Adrenal gland (tissue), 12 donors: ENCODE measurements around the gene C20orf141. TPM values are rescaled to one million over a fixed set of nuclear protein-coding genes. Genes with fewer than 3 reads are reported as not detected.
"Not testable (repeated sequence)": the region's sequence is repeated elsewhere in the genome, so short reads cannot be mapped to it uniquely, and the experiment has no call there.

ENCODE experiments used
- DNase-seq, 7 donors: peaks; one replicate each; pipeline ENCODE4 v3.0.0-alpha.2; 2019 to 2020
- H3K27ac ChIP-seq, 5 donors: fragments of 200-600 bp; sonication (generic) in 4 of 5; 1 replicate in 3 of 5; 2 replicates in 2 of 5; pipeline versions ENCODE4 v1.5.1 to v1.8.0; 2016 to 2020; ENCODE audit warnings: mild to moderate bottlenecking in 1 of 5
- H3K27me3 ChIP-seq: fragments of 200-600 bp; 2 replicates; pipeline ENCODE4 v1.8.0; 2021
- H3K36me3 ChIP-seq, 2 donors: fragments of 200-600 bp; replicated peaks in 1 of 2; 1 replicate in 1 of 2; 2 replicates in 1 of 2; pipeline versions ENCODE4 v1.5.1 to v1.8.0; 2018 to 2022
- H3K4me1 ChIP-seq, 2 donors: fragments of 200-600 bp; replicated peaks in 1 of 2; 1 replicate in 1 of 2; 2 replicates in 1 of 2; pipeline versions ENCODE4 v1.5.1 to v1.8.0; 2018 to 2021
- H3K4me3 ChIP-seq, 4 donors: fragments of 200-600 bp; sonication (generic) in 3 of 4; one replicate each; pipeline ENCODE4 v1.5.1; 2016 to 2018
- H3K9me3 ChIP-seq, 3 donors: fragments of 200-600 bp; sonication (generic) in 1 of 3; replicated peaks in 1 of 3; 1 replicate in 2 of 3; 2 replicates in 1 of 3; pipeline versions ENCODE4 v1.5.1 to v1.8.0; 2016 to 2021
- POLR2A ChIP-seq, 2 donors: fragments of 450-650 bp; IDR thresholded peaks; one replicate each; pipeline ENCODE4 v1.6.1; 2017; ENCODE audit warnings: antibody characterized with exemption in 2 of 2, mild to moderate bottlenecking in 2 of 2, moderate library complexity in 1 of 2
- WGBS, 4 donors: extraction: QIAGEN DNeasy Blood & Tissue Kit in 2 of 4; methylation state at CpG; one replicate each; pipeline versions ENCODE4 v1.1.5 to v1.1.7; 2013 to 2017; 5-methylcytosine and 5-hydroxymethylcytosine counted together
- intact Hi-C, 2 donors: fragments of 100-400 bp; cut with DNase I; formaldehyde crosslinking; loops; one replicate each; pipeline versions ENCODE4 v1.14.1 to v1.15.0; 2022 to 2023
- polyA plus RNA-seq, 3 donors: library from polyadenylated mRNA; stranded (reverse); fragments of 200-250 nt in 2 of 3; fragments of 350-450 nt in 1 of 3; fragmentation: Illumina TruSeq in 1 of 3; extraction: RNeasy Lipid Tissue Mini Kit (QIAGEN cat#74804) in 1 of 3; gene quantifications; one replicate each; pipeline ENCODE4 v1.2.3, GENCODE V29; 2013 to 2014
- total RNA-seq, 9 donors: library from RNA; depleted of rRNA in 4 of 9; stranded (reverse); fragments of >200 nt in 4 of 9; fragments of 120-200 nt in 1 of 9; fragmentation: NEBNext Ultra II Directional in 1 of 9; extraction: Animal tissue kit (Norgen Biotek cat#: 25700) in 1 of 9; gene quantifications; one replicate each; pipeline versions ENCODE4 v1.1.0 to v1.2.4, GENCODE V29; 2013 to 2023
- TF ChIP-seq, protein P1 (sequence below), 6 experiments: fragments of 450-650 bp in 4 of 6; fragments of 200-600 bp in 2 of 6; sonication (generic) in 1 of 6; IDR thresholded peaks; 1 replicate in 5 of 6; 2 replicates in 1 of 6; pipeline versions ENCODE4 v1.5.1 to v1.8.0; 2016 to 2021; ENCODE audit warnings: antibody characterized with exemption in 6 of 6, mild to moderate bottlenecking in 2 of 6, moderate library complexity in 1 of 6
- donor health status: healthy with polysubstance abuse.
- donor health status: Bipolar disorder and iron deficiency.
- donor health status: DM: yes; HTN: yes; CAD: no.
- donor health status: DM: no; HTN: no; CAD: no.
- donor health status: DM: no; HTN: no; CAD: no.
- donor health status: DM: yes; HTN: yes; CAD: no.

Gene C20orf141
- total and polyA plus RNA-seq, 12 donors, result 0.30 TPM; not detected in 11

DNA sequence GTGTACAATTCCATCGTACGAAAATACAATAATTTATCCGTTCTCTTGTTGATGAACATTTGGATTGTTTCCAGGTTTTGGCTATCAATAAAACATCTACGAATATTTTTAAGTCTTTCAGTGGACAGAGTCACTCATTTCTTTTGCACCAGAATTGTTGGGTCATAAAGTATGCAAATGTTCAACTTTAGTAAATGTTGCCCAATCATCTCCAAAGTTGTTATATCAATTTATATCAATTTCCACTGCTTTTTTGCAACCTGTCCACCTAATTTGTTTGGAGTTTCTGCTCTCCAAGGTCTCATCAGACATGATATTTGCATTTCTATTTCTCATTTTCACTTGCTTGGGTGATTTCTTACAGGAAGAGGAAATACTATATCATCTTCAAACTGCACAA lies 11.9 kb downstream of the C20orf141 start:
- intact Hi-C loops, result no loop called here
- 69 to 81% (median 77%) methylated on average over 4 of the region's 4 CpGs for WGBS, 4 donors
- TF ChIP-seq, protein P1, sequence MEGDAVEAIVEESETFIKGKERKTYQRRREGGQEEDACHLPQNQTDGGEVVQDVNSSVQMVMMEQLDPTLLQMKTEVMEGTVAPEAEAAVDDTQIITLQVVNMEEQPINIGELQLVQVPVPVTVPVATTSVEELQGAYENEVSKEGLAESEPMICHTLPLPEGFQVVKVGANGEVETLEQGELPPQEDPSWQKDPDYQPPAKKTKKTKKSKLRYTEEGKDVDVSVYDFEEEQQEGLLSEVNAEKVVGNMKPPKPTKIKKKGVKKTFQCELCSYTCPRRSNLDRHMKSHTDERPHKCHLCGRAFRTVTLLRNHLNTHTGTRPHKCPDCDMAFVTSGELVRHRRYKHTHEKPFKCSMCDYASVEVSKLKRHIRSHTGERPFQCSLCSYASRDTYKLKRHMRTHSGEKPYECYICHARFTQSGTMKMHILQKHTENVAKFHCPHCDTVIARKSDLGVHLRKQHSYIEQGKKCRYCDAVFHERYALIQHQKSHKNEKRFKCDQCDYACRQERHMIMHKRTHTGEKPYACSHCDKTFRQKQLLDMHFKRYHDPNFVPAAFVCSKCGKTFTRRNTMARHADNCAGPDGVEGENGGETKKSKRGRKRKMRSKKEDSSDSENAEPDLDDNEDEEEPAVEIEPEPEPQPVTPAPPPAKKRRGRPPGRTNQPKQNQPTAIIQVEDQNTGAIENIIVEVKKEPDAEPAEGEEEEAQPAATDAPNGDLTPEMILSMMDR (IDR thresholded peaks at IDR 0.05), result no peak
- no peak for TF ChIP-seq POLR2A (IDR thresholded peaks at IDR 0.05)

DNA sequence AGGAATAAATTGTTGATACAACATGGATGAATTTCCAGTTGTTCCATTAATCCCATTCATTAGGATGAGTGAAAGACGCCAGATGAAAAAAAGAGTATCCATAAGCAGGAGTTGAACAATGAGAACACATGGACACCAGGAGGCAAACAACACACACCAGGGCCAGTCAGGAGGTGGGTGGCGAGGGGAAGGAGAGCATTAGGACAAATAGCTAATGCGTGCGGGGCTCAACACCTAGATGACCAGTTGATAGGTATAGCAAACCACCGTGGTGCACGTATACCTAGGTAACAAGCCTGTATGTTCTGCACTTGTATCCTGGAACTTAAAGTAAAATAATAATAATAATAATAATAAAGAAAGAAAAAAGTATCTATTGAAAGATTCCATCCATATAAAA lies 14.6 kb downstream of the C20orf141 start:
- no peaks in the 10 kb centered on the region for H3K9me3 ChIP-seq
- peak in 2 of 7 donors; percentile 7 to 18 for DNase-seq
- H3K27me3 ChIP-seq, result peaks cover 6% of the 10 kb centered on the region
- no peak overlapping the region for H3K4me3 ChIP-seq
- H3K4me1 ChIP-seq, result no peaks in the 10 kb centered on the region
- H3K27ac ChIP-seq, result no peak overlapping the region
- 65 to 77% (median 72%) methylated on average over 6 of the region's 6 CpGs for WGBS, 4 donors
- intact Hi-C loops, result no loop called here
- TF ChIP-seq, protein P1 (IDR thresholded peaks at IDR 0.05), result no peak
- no peak for TF ChIP-seq POLR2A (IDR thresholded peaks at IDR 0.05)
- no peaks in the 10 kb centered on the region for H3K36me3 ChIP-seq

More for the DNA sequence above, 11.9 kb downstream of the C20orf141 start:
- Histone ChIP-seq H3K4me3 (no peak overlapping the region), H3K4me1 (no peaks in the 10 kb centered on the region), H3K9me3 (no peaks in the 10 kb centered on the region), H3K27me3 (peaks cover 6% of the 10 kb centered on the region), H3K27ac (no peak overlapping the region), H3K36me3 (no peaks in the 10 kb centered on the region)
- no peak for DNase-seq

DNA sequence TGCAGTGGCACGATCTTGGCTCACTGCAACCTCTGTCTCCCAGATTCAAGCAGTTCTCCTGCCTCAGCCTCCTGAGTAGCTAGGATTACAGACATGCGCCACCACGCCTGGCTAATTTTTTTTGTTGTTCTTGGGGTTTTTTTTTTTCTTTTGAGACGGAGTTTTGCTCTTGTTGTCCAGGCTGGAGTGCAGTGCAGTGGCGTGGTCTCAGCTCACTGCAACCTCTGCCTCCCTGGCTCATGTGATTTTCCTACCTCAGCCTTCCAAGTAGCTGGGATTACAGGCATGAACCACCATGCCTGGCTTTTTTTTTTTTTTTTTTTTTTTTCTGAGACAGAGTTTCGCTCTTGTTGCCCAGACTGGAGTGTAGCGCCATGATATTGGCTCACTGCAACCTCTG lies 16.4 kb downstream of the C20orf141 start:
- H3K27ac ChIP-seq, H3K4me3 ChIP-seq, H3K9me3 ChIP-seq, H3K36me3 ChIP-seq, H3K4me1 ChIP-seq, H3K27me3 ChIP-seq, intact Hi-C loops: not testable (repeated sequence)
- DNase-seq, result peak in 1 of 7 donors; percentile 30
- WGBS, 4 donors, result 62 to 85% (median 77%) methylated on average over 7 of the region's 7 CpGs

DNA sequence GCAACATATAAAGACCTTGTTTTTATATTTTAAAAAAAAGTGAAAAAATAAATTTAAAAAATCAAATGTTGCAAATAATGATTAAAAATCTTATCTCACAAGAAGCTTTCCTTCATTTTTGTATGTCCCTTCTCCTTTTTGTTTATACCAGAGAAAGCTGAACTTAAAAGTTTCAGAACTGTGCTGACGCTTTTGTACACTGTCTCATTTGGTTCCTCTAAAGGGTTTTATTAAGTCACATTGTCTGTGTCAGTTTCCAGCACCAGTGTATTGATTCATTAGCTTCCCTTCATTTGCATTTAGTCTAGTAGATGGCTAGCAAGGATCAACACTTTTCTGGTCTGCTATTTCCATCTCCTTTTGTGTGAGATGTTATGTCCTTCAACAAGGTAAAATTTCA lies 19.0 kb downstream of the C20orf141 start:
- DNase-seq, result no peak
- H3K4me3 ChIP-seq, result no peak overlapping the region
- WGBS, 4 donors, result 69 to 81% (median 74%) methylated on average over 1 of the region's 1 CpG
- TF ChIP-seq, protein P1 (IDR thresholded peaks at IDR 0.05), result no peak
- TF ChIP-seq POLR2A (IDR thresholded peaks at IDR 0.05), result no peak
- H3K9me3 ChIP-seq, result no peaks in the 10 kb centered on the region
- no peaks in the 10 kb centered on the region for H3K4me1 ChIP-seq
- no peaks in the 10 kb centered on the region for H3K36me3 ChIP-seq
- intact Hi-C loops, result no loop called here
- no peak overlapping the region for H3K27ac ChIP-seq
- H3K27me3 ChIP-seq, result peaks cover 2% of the 10 kb centered on the region

DNA sequence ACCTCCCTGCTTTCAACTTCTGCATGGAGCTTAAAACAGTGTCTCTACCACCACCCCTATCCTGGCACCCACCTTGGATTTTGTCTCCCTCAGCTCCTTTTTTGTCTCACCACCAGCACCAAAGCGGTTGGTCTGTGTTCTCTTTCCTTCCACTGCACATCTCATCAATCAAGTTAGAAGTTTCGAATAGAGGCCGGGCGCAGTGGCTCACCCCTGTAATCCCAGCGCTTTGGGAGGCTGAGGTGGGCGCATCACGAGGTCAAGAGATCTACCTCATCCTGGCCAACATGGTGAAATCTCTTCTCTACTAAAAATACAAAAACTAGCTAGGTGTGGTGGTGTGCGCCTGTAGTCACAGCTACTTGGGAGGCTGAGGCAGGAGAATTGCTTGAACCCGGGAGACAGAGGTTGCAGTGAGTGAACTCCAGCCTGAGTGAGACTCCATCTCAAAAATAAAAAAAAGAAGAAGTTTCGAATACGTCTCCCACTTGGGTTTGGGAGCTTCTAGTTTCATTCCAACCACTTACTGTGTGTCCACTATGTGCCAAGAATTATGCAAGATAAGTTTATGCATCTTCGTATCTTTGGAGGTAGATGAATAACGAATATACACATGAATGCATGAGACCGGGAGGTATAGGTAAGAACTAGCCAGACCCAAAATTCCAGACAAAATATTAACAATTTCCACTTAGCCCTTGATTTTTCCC lies 19.8 kb downstream of the C20orf141 start:
- TF ChIP-seq, protein P1 (IDR thresholded peaks at IDR 0.05), result no peak
- TF ChIP-seq POLR2A (IDR thresholded peaks at IDR 0.05), result no peak
- H3K4me1 ChIP-seq, result peaks cover 0 to under 1% of the 10 kb centered on the region in 2 donors
- intact Hi-C loops, result no loop called here
- H3K27me3 ChIP-seq, result no peaks in the 10 kb centered on the region
- no peaks in the 10 kb centered on the region for H3K36me3 ChIP-seq
- no peak overlapping the region for H3K4me3 ChIP-seq
- DNase-seq, result peak in 1 of 7 donors; percentile 14
- no peaks in the 10 kb centered on the region for H3K9me3 ChIP-seq
- H3K27ac ChIP-seq, result no peak overlapping the region
- 87 to 95% (median 90%) methylated on average over 14 of the region's 14 CpGs for WGBS, 4 donors
